HG03175 (cell line): ENCODE results near the gene PTPRN2.
"Not testable (repeated sequence)": the region's sequence is repeated elsewhere in the genome, so short reads cannot be mapped to it uniquely, and the experiment has no call there.

Source experiments
- ATAC-seq: cut with Tn5 transposase; IDR thresholded peaks from one replicate; pipeline ENCODE4 v1.9.1; 2021; ENCODE audit warnings: mild to moderate bottlenecking, moderate library complexity; ENCODE audit not compliant: unreplicated experiment

PTPRN2 gene

GRCh38 chr7:158587162-158588084 lies at the start of gene PTPRN2:
TSS of gene PTPRN2 (minus strand) at chr7:158587823.
- ATAC-seq: peak; percentile 46

- peak; percentile 84 for ATAC-seq
Measured at GRCh38 chr7:158633055-158633956, 45.7 kb upstream of the PTPRN2 start.

- ATAC-seq: no peak
Measured at GRCh38 chr7:158631574-158632195, 44.1 kb upstream of the PTPRN2 start.

- ATAC-seq: not testable (repeated sequence)
Measured at GRCh38 chr7:158626289-158626688, 38.7 kb upstream of the PTPRN2 start.

DNA sequence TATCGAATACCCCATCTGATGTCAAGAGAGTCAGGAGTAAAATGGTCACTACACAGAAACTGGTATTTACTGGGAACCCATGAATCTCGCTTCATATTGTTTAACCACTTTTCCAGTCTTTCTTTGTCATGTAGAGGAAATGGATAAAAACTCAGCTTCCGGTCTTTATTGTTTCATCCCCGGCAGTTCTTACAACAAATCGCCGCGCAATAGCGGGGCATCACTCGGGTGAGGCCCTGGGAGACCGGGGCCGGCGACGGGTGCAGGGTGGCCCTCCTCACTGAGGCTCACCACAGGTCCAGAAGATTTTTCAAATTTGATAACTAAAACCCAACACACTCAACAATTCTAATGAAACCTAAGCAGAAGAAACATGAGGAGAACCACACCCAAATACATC lies 35.6 kb upstream of the PTPRN2 start:
- no peak for ATAC-seq

DNA sequence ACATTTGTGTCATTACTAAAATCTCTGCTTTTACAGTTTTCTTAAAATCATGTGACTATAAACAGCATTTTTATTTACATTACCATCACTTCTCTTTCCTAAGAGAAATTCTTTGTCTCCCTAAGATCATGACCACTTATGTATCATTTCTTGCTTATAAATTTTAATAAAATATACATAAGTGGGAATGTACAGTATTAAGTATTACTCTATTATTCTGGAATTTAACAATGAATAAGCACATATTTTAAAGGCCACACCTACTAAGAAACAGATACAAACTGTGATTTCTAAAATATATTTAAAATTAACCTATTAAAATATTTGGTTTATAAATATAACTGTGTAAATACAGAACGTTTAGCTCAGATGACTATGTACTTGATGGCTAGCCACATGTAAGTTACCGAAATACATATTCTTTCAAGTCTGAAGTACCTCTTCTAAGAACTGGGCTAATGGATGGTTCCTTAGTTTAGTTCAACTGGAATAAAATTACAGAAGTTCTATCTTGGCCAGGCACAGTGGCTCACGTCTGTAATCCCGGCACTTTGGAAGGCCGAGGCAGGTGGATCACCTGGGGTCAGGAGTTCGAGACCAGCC lies 33.3 kb upstream of the PTPRN2 start:
- ATAC-seq: no peak

- ATAC-seq: no peak
Measured at GRCh38 chr7:158620418-158620817, 32.8 kb upstream of the PTPRN2 start.

- ATAC-seq: no peak
Measured at GRCh38 chr7:158618745-158619140, 31.1 kb upstream of the PTPRN2 start.

- ATAC-seq: no peak
Measured at GRCh38 chr7:158617737-158618128, 30.1 kb upstream of the PTPRN2 start.

DNA sequence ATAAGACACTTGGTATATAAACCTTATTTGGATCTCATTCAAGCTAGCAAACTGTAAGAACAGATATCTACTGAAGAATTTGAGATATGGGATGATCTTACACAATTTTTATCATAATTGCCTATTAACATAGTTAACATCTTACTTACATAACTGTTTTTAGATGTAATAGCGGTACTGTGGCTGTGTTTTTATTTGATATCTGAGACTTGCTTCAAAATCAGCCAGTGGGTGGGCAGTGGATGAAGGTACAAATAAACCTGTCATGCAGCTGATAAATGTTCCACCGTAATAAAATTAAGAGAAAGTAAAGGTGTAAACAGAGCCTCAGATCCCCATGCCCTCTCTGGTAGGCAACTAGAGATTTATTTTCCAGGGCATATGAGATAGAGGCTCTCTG lies 28.4 kb upstream of the PTPRN2 start:
- no peak for ATAC-seq

DNA sequence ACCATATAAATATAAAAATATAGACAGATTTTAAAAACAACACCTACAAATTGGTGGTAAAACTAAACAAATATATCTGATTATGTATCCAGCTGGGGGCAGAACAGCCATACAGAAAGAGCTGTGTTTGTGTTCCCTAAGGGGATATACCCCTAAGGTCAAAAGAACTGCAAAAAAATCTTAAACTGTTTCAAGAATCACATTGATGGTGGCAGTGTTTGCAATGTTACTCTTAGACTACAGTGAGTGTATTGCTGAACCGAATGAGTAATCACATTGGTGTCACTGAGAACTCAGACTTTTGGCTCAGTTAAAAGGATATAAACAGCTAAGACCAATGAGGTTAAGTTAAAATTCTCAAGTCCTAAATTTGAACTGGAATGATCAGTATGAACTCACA lies 27.1 kb upstream of the PTPRN2 start:
- ATAC-seq: no peak

- peak; percentile 97 for ATAC-seq
Measured at GRCh38 chr7:158613481-158613880, 25.9 kb upstream of the PTPRN2 start.

GRCh38 chr7:158612546-158612945 lies 24.9 kb upstream of the PTPRN2 start:
- no peak for ATAC-seq

GRCh38 chr7:158611541-158611940 lies 23.9 kb upstream of the PTPRN2 start:
- no peak for ATAC-seq

GRCh38 chr7:158609313-158609974 lies 21.8 kb upstream of the PTPRN2 start:
- no peak for ATAC-seq

- no peak for ATAC-seq
Measured at GRCh38 chr7:158607563-158607962, 19.9 kb upstream of the PTPRN2 start.

DNA sequence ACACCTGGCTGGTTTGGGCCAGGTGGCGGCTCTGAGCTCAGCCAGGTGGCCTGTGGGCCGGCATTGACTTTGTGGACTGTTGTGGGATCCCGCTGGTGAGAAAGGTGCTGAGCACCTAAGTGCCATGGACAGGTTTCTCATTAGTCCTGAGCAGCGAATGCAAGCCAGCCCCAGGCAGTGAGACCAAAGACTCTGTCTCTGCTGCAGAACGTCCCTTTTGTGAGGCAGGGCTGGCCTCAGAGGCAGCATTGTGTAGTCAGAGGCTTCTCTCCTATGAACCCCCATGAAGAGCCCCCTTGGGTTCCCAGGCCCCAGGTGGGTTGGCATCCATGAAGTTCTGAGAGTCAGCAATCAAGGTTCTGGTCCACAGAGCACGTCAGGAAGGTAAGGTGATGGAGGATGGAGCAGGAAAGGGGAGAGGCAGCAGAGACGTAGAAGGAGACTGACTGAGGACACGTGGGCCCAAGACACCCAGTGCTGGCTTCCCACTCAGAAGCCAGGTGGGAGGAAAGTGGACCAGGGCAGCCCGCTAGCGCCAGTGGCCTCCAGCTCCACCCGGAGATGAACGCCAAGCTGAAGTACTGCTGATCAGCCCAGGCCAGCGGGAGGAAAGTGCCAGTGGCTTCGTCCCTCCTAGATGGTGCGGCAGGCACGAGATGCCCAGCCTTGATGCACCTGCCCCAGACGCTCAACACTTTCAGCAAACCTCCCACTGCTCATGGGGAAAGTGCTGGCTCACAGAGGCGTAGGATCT lies 19.2 kb upstream of the PTPRN2 start:
- ATAC-seq: no peak

DNA sequence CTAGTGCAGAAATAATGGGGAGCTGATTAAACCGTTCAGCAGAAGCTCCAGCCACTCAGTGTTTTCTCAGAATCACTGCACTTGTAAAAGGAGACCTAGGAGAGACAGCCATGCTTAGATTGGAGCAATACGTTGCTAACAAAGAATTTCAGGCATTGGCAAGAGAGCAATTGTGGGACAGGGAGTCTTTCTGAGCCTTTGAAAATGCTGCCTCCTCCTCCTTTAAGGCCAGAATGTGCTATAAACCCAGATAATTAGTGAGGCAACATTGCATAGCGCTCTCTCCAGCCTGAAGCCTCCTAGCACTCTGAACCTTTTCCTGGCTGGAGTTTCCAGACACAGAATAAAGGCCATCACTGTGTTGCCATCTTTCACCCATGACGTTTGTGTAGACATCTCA lies 18.5 kb upstream of the PTPRN2 start:
- ATAC-seq: no peak
